Fibroblast of peridontal ligament (primary cell): ENCODE results near the gene NOL4L.

Experiments
- DNase-seq: peaks from one replicate; pipeline ENCODE4 v3.0.0-alpha.2; 2010; ENCODE audit errors: extremely low read depth

The NOL4L gene

DNA sequence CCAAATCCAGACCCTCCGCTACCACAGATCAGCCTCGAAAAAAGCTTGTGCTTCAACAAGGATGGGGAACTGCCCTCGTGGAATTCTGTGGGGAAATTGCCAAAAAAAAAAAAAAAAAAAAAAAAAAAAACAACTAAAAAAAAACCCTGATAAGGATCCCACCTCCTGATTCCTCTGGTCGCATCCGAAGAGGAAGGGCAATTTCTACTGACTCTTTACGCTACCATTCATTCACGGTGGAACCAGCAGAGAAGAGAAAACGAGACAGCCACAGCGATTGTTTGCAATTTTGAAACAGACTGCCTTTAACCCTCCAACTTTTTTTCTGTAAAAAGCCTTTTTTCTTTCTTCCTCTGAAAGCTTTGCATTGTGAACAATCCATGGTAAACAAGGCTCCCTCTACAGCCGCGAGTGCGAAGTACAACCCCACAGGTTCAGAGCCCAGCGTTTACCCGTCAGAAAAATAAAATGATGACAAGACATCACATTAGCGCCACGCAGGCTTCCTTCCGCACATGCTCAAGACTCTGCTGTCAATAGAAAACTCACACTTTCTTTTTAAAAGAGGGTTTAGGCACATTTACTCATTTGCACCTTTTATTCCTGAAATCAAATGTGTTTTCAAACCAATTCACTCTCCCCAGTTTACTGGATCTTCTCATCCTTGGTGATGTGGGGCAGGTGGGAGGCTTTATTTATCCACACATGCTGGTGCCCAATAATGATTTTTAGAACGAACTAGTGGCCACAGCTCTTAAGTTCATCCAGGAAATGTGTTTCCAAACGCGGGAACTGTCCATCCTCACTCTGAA lies 100.0 kb downstream of the NOL4L start:
- DNase-seq: peak; percentile 88

DNA sequence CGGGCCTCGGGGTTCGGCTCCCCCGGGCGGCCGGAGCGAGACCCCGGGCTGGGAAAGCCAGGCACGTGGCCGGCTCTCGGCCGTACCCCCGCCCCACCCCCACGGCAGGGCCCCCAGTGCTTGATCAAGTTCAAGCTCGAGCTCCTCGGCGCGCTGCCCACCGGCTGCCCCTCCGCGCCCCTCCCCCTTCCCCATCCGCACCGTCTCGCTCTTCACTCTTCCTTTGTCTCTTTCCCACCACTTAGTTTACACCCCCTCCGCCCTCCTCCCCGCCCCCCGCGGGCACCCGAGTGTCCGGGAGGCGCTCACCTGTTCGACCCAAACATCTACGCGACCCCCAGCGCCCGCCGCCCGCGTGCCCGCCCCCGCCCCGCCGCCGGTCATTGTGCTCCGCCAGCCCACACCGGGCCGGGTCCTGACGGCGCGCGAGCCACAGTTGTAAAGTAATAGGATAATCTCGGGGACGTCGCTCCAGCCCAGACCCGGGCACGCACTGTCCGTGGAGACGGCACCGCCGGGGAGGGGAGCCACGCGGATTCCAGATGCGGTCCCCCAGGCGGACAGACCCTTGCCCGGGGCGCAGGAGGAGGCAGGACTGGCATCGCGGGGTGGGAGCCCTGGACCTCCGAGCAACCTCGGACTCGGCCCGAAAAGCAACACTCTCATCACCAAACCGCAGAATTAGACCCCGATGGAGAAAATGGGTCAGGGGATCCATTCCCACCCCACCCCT lies 100.7 kb downstream of the NOL4L start:
- no peak for DNase-seq

DNA sequence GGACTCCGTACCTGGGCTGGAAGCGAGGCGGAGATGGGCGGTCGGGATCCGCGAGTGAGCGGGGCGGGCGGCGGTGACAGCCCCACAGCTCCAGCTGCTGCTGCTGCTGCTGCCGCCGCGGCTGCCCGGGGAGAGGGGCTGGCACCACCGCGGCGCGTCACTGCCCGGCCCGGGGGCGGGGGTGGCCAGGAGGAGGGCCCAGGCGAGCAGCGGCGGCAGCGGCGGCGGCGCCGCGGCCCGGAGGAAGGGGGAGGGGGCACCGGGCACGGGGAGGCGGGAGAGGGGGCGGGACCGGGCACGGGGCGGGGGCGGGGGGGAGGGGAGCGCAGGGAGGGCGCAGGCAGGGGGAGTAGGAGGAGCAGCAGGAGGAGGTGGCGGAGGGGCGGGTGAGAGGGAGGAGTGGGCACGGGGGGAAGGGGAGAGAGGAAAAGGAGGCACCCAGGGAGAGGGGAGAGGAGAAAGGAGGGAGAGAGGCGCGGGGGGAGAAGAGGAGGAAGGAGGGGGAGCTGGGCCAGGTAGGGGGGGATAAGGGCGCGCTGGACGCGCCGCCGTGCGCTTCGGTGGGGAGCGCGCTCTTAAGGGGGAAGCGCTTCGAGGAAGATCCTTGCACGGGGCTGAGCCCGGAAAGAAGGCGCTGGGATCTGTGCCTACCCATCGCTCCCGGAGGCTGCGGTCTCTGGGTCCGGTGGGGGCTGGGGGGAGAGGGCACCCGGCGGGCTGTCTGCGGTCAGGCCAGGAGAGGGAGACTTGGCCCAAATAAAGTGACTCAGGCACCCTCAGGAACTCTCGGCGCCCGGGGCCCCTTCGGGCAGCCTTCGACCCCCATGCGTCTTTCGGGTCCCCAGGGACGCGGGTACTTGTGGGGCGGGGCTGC lies 101.5 kb downstream of the NOL4L start:
- DNase-seq: peak; percentile 40

DNA sequence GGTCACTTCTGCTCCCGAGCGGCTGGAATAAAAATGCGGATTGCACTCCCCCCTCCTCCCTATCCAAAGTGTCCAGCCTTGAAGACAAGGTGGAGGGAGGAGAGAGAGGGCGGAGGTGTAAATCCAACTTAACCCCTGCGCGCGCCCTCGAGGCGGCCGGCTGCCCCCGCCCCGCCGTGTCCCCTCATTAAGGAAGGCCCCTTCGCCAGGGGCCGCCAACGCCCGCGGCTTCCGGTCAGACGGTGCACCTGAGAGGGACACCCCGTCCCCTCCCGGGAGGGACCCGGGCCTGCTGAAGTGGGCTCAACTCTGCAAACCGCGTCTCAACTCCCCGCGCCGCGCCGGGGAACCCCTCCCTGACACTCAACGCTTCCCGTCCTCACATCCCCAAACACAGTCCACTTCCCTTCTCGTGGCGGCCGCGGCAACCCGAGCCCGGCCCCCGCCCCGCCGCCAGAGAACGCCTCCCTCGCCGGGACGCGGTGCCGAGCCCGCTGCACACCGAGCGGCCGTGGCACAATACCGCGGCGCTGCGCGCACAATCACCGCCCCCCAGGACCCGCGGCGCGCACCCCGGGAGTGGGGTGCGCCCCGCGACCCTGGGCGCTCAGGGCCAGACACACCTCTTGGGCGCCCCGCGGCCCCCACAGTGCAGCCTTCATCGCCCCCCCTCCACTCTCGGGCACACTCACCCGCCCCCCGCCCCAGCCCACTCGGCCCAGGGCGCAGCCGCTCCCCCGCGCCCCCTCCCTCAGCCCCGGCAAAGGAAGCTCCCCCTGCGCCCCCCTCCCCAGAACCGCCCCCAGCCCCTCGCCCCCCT lies 102.5 kb downstream of the NOL4L start:
- DNase-seq: no peak

- DNase-seq: no peak
Measured at GRCh38 chr20:32482143-32482441, 103.0 kb downstream of the NOL4L start.

- no peak for DNase-seq
Measured at GRCh38 chr20:32481311-32482142, 103.6 kb downstream of the NOL4L start.

GRCh38 chr20:32480371-32481241 lies 104.5 kb downstream of the NOL4L start:
- no peak for DNase-seq

- no peak for DNase-seq
Measured at GRCh38 chr20:32479697-32480171, 105.4 kb downstream of the NOL4L start.

DNA sequence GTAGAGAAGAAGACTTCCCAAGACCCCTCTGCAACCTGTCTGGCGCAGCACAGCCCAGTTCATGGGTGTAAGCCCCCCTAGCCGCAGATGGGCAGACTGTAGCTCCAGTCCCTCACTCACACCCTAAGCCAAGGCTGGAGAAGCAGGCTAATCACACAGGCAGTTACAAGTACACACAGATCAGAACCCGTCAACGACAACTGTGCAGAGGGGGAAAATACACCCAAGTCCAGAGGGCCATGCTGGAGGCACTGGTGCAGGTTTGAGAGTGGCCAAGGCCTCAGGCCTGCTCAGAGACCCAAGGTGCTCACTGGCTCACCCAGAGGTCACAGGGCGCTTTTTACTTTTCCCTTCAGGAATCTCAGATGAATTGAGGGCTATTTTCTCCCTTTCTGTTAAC lies 106.1 kb downstream of the NOL4L start:
- no peak for DNase-seq

GRCh38 chr20:32478576-32478975 lies 106.6 kb downstream of the NOL4L start:
- DNase-seq: no peak

GRCh38 chr20:32477594-32478512 lies 107.3 kb downstream of the NOL4L start:
- DNase-seq: no peak

DNA sequence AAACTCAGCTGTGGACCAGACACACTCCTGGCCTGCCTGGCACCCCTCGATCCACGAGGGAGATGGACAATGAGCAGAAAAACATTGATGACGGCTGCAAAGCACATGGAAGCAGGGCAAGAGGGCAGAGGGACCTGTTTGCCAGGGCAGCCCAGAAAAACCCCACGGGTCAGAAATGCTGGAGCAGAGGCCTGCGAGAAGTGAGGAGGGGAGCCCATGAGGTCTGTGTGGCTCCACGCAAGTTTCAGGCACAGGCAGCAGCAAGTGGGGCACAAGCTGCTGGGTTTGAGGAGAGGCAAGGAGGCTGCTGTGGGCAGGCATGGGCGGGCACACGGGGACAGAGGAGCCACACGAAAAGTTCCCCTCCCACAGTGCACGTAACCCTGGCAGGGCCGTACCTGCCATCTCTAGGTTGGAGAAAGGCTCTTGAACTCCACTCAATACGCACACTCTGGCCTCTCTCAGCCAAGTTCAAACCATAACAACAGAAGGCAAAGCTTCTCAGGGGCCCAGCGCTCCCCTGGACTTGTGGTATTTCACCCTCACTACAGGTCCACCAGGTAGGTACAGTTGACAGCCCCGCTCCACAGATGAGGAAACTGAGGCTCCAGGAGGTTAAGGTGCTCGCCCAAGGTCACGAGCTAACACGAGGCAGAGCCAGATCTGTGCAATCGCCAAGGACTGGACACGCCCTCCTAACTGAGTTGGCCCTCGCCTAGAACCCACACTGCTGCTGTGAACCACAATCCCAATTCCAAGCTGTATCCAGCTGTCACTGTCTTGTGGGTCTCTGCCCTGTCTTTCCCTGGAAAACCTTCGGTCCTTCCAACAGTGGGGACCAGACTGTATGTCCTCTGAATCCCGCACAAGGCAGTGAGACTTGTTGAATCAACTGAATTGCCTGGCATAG lies 108.2 kb downstream of the NOL4L start:
- DNase-seq: no peak

- DNase-seq: peak; percentile 88
Measured at GRCh38 chr20:32474967-32475811, 109.9 kb downstream of the NOL4L start.

DNA sequence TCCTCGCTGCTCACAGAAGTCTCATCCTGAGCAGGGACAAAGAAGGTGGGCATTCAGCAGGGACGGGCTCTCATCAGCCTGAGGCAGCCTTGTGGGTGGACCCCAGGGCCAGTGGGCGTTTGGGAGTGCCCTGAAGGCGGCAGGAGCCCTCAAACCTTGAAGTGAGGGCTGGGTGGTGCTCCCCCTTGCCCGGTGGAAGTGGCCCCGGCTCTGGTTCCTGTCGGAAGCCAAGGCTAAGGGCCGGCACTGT lies 110.5 kb downstream of the NOL4L start:
- DNase-seq: no peak

DNA sequence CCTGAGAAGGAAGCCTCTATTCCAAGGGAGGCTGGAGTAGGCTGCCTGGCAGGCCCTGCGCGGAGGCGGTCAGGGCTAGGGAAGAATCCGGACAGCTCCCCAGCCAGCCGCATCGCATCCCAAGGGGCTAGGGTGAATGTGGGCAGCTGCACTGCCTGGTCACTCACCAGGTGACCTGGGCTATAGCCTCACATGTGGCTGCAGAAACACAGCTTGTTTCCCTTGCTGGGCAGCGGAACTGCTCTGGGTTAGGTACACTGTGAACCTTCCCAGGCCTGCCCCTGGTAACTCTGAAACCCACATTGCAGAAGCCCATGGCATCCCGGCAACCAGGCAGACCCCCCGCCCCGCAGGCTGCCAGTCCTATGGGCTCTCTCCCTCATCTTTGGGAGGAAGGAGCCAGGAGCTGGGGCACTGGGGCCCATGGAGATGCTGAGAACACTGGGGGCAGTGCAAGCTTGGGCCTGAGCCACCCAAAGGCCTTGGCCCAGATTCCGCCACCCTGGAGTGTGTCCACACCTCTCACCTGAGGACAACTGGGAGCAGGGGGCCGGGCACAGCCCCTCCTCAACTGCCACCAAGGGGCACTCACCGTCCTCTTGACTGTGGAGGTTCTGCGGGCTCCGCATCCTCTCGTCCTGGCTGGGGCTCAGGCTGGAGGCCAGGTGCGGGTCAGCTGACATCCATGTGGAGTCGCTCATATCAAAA lies 111.0 kb downstream of the NOL4L start:
- no peak for DNase-seq
